Activated CD4-positive, alpha-beta T cell treated with anti-CD3 and anti-CD28 coated beads for 36 hours (primary cell): ENCODE results near the gene ZBTB46. TPM values are rescaled to one million over a fixed set of nuclear protein-coding genes. Genes with fewer than 3 reads are reported as not detected.
"Not testable (repeated sequence)": the region's sequence is repeated elsewhere in the genome, so short reads cannot be mapped to it uniquely, and the experiment has no call there.

ENCODE experiments used
- ATAC-seq: fragments of 200-7000 bp; cut with Tn5 transposase; one replicate; pipeline ENCODE4 v1.10.0; 2021; ENCODE audit warnings: mild to moderate bottlenecking, moderate library complexity
- CTCF ChIA-PET: fragments of 350-600 bp; sonication (Branson Sonifier 250); formaldehyde crosslinking; loops from one replicate; lab custom pipeline; 2021; ENCODE audit warnings: antibody characterized with exemption; lab: Charles Lee
- POLR2A ChIA-PET: fragments of 350-600 bp; sonication (Branson Sonifier 250); formaldehyde crosslinking; loops from one replicate; lab custom pipeline; 2021; ENCODE audit warnings: antibody characterized with exemption, inconsistent platforms; lab: Charles Lee
- DNase-seq: peaks from one replicate; pipeline ENCODE4 v3.0.0-alpha.2; 2020
- H3K27ac Mint-ChIP-seq: one replicate; pipeline ENCODE4 v1.8.0; 2021; ENCODE audit warnings: mixed read lengths
- H3K27me3 Mint-ChIP-seq: one replicate; pipeline ENCODE4 v1.8.0; 2021; ENCODE audit warnings: mixed read lengths
- H3K36me3 Mint-ChIP-seq: one replicate; pipeline ENCODE4 v1.8.0; 2021; ENCODE audit warnings: low read depth, mixed read lengths
- H3K4me1 Mint-ChIP-seq: one replicate; pipeline ENCODE4 v1.8.0; 2021; ENCODE audit warnings: mixed read lengths
- H3K4me3 Mint-ChIP-seq: one replicate; pipeline ENCODE4 v1.8.0; 2021; ENCODE audit warnings: mild to moderate bottlenecking, moderate library complexity, mixed read lengths
- H3K9me3 Mint-ChIP-seq: one replicate; pipeline ENCODE4 v1.8.0; 2021; ENCODE audit warnings: low read depth, mixed read lengths
- intact Hi-C, 2 experiments: fragments of 100-400 bp; cut with DNase I in 1 of 2; cut with micrococcal nuclease in 1 of 2; formaldehyde crosslinking; loops; one replicate each; pipeline versions ENCODE4 v1.14.2 to v1.15.1; 2022 to 2024; cut with DNase I, micrococcal nuclease
- total RNA-seq, 2 experiments: library from RNA; stranded (reverse); gene quantifications; one replicate each; pipeline ENCODE4 v1.2.3, GENCODE V29; 2021

Gene ZBTB46
- total RNA-seq, 2 experiments from 2014 or later = 0.88 to 1.3 TPM

GRCh38 chr20:63730189-63730733 is 100.8 kb downstream of the ZBTB46 start:
- H3K9me3 Mint-ChIP-seq, H3K27ac Mint-ChIP-seq, ATAC-seq, DNase-seq, H3K27me3 Mint-ChIP-seq, POLR2A ChIA-PET, H3K4me3 Mint-ChIP-seq: not testable (repeated sequence)
- Mint-ChIP-seq H3K36me3 (peaks cover 45% of the 10 kb centered on the region), H3K4me1 (peaks cover 26% of the 10 kb centered on the region)
- intact Hi-C loops = loop anchor here (2.0 to 10.0 kb wide), 2 partner anchors 23 to 245 kb away; partner anchors contain the start of genes ARFRP1 (in 1 of the 2) and SAMD10 (in 1 of the 2)
- CTCF ChIA-PET = interaction anchor here (1.0 to 1.1 kb wide), 2 partner anchors 8 to 234 kb away, joined by 3 read pairs; no protein-coding TSS in a partner anchor

GRCh38 chr20:63722967-63723622 is 108.0 kb downstream of the ZBTB46 start:
- DNase-seq, H3K27ac Mint-ChIP-seq, H3K27me3 Mint-ChIP-seq, H3K4me3 Mint-ChIP-seq, intact Hi-C loops, ATAC-seq, POLR2A ChIA-PET: not testable (repeated sequence)
- H3K36me3 Mint-ChIP-seq = peaks cover 66% of the 10 kb centered on the region
- CTCF ChIA-PET = interaction anchor here (1.0 to 1.2 kb wide), 2 partner anchors 7 to 16 kb away, joined by 3 to 4 read pairs; partner anchors contain the start of genes ARFRP1 and ZGPAT
- H3K4me1 Mint-ChIP-seq = peaks cover 36% of the 10 kb centered on the region
- H3K9me3 Mint-ChIP-seq = peaks cover 11% of the 10 kb centered on the region

- ATAC-seq (no peak), DNase-seq (no peak)
- ChIA-PET POLR2A (no interaction called here), CTCF (interaction anchor here (0.7 kb wide), 1 partner anchor 45 kb away, joined by 3 read pairs; no protein-coding TSS in a partner anchor)
- Mint-ChIP-seq H3K36me3 (peaks cover 72% of the 10 kb centered on the region), H3K4me1 (peaks cover 45% of the 10 kb centered on the region), H3K9me3 (peaks cover 8% of the 10 kb centered on the region), H3K27ac (peak overlapping the region; percentile 33), H3K27me3 (no peaks in the 10 kb centered on the region), H3K4me3 (no peak overlapping the region)
- intact Hi-C loops = no loop called here
Observed at GRCh38 chr20:63718996-63719395, 112.1 kb downstream of the ZBTB46 start.

- CTCF ChIA-PET = interaction anchor here (0.6 kb wide), 1 partner anchor 54 kb away, joined by 3 read pairs; no protein-coding TSS in a partner anchor
Observed at GRCh38 chr20:63714858-63715257, 116.2 kb downstream of the ZBTB46 start.

GRCh38 chr20:63712191-63712590 is 118.9 kb downstream of the ZBTB46 start:
- ChIA-PET POLR2A (no interaction called here), CTCF (interaction anchor here (0.7 to 1.2 kb wide), 3 partner anchors 12 to 195 kb away, joined by 3 to 4 read pairs (median 3); no protein-coding TSS in a partner anchor)
- Mint-ChIP-seq H3K4me1 (peaks cover 56% of the 10 kb centered on the region), H3K9me3 (peaks cover 5% of the 10 kb centered on the region), H3K27ac (no peak overlapping the region), H3K4me3 (no peak overlapping the region), H3K36me3 (peaks cover 68% of the 10 kb centered on the region), H3K27me3 (no peaks in the 10 kb centered on the region)
- intact Hi-C loops = no loop called here
- DNase-seq (no peak), ATAC-seq (no peak)

More at GRCh38 chr20:63714858-63715257, 116.2 kb downstream of the ZBTB46 start:
- Mint-ChIP-seq H3K4me1 (peaks cover 49% of the 10 kb centered on the region), H3K36me3 (peaks cover 80% of the 10 kb centered on the region), H3K4me3 (no peak overlapping the region), H3K27ac (no peak overlapping the region), H3K9me3 (peaks cover 10% of the 10 kb centered on the region), H3K27me3 (no peaks in the 10 kb centered on the region)
- intact Hi-C loops = no loop called here
- no peak for DNase-seq
- POLR2A ChIA-PET = interaction anchor here (0.6 kb wide), 1 partner anchor 271 kb away, joined by 3 read pairs; no protein-coding TSS in a partner anchor
- no peak for ATAC-seq

- POLR2A ChIA-PET = interaction anchor here (0.6 kb wide), 1 partner anchor 155 kb away, joined by 3 read pairs; no protein-coding TSS in a partner anchor
- intact Hi-C loops = no loop called here
- Mint-ChIP-seq H3K4me1 (peaks cover 56% of the 10 kb centered on the region), H3K27me3 (no peaks in the 10 kb centered on the region), H3K9me3 (peaks cover 5% of the 10 kb centered on the region), H3K36me3 (peaks cover 67% of the 10 kb centered on the region), H3K4me3 (no peak overlapping the region), H3K27ac (peak overlapping the region; percentile 49)
- ATAC-seq (no peak), DNase-seq (no peak)
- CTCF ChIA-PET = interaction anchor here (0.5 to 1.2 kb wide), 3 partner anchors 78 to 904 kb away, joined by 3 to 4 read pairs (median 3); no protein-coding TSS in a partner anchor
Observed at GRCh38 chr20:63711085-63711645, 119.9 kb downstream of the ZBTB46 start.

- DNase-seq (no peak), ATAC-seq (no peak)
- Mint-ChIP-seq H3K9me3 (peaks cover 3% of the 10 kb centered on the region), H3K27ac (peak overlapping the region; percentile 55), H3K4me3 (peak overlapping the region; percentile 95), H3K4me1 (peaks cover 47% of the 10 kb centered on the region), H3K27me3 (no peaks in the 10 kb centered on the region), H3K36me3 (peaks cover 63% of the 10 kb centered on the region)
- ChIA-PET POLR2A (no interaction called here), CTCF (interaction anchor here (1.1 to 2.9 kb wide), 2 partner anchors 18 to 27 kb away, joined by 3 to 14 read pairs; partner anchors contain the start of gene LIME1)
- intact Hi-C loops = loop anchor here in 1 of 2 experiments (5.0 kb wide), 3 partner anchors 33 to 88 kb away; no protein-coding TSS in a partner anchor
Observed at GRCh38 chr20:63709149-63709527, 121.9 kb downstream of the ZBTB46 start.

- H3K27ac Mint-ChIP-seq = peak overlapping the region; percentile 55
- peaks cover 3% of the 10 kb centered on the region for H3K9me3 Mint-ChIP-seq
- peaks cover 59% of the 10 kb centered on the region for H3K36me3 Mint-ChIP-seq
- ATAC-seq (peak; percentile 1), DNase-seq (peak; percentile 33)
- POLR2A ChIA-PET = interaction anchor here (0.6 to 1.7 kb wide), 5 partner anchors 28 to 330 kb away, joined by 3 to 10 read pairs (median 3); partner anchors contain the start of genes LIME1, RTEL1 and TPD52L2
- peaks cover 44% of the 10 kb centered on the region for H3K4me1 Mint-ChIP-seq
- intact Hi-C loops = loop anchor here in 1 of 2 experiments (5.0 kb wide), 3 partner anchors 34 to 89 kb away; no protein-coding TSS in a partner anchor
- CTCF ChIA-PET = interaction anchor here (0.6 to 2.9 kb wide), 10 partner anchors 13 to 171 kb away, joined by 3 to 14 read pairs (median 3); partner anchors contain the start of genes LIME1, PTK6 and TPD52L2
- no peaks in the 10 kb centered on the region for H3K27me3 Mint-ChIP-seq
- H3K4me3 Mint-ChIP-seq = peak overlapping the region; percentile 95
Observed at GRCh38 chr20:63708301-63709148, 122.5 kb downstream of the ZBTB46 start.

- Mint-ChIP-seq H3K4me3 (peak within 1 kb of the TSS; percentile 95), H3K27me3 (no peaks in the 10 kb centered on the region), H3K9me3 (peaks cover 3% of the 10 kb centered on the region), H3K27ac (peak within 1 kb of the TSS; percentile 90), H3K36me3 (peaks cover 57% of the 10 kb centered on the region), H3K4me1 (peaks cover 44% of the 10 kb centered on the region)
- DNase-seq (peak; percentile 94), ATAC-seq (peak; percentile 89)
- intact Hi-C loops = loop anchor here (1.0 to 5.0 kb wide), 18 partner anchors 21 to 349 kb away; partner anchors contain the start of genes GMEB2 (in 1 of the 2), PRPF6 (in 1 of the 2), RTEL1 (in 1 of the 2) and TPD52L2 (in 1 of the 2)
- CTCF ChIA-PET = interaction anchor here (0.5 to 2.9 kb wide), 17 partner anchors 9 to 1892 kb away, joined by 3 to 14 read pairs (median 3); partner anchors contain the start of genes LIME1, PTK6 and TPD52L2
- POLR2A ChIA-PET = interaction anchor here (0.6 to 1.7 kb wide), 6 partner anchors 11 to 331 kb away, joined by 3 to 10 read pairs (median 4); partner anchors contain the start of genes LIME1, RTEL1 and TPD52L2
Observed at GRCh38 chr20:63707558-63708300, 123.3 kb downstream of the ZBTB46 start, which contains the start of the genes ARFRP1 and ZGPAT. ARFRP1 (minus strand) TSS chr20:63707976; CDS start chr20:63707091, 885 bp downstream. ZGPAT (plus strand) TSS chr20:63708039; CDS start chr20:63708581, 542 bp downstream.
